ENCODE results near the gene TRAF1. TPM values are rescaled to one million over a fixed set of nuclear protein-coding genes. Genes with fewer than 3 reads are reported as not detected.

Gene TRAF1
- polyA plus RNA-seq, 1 donor from 2014 or later = 1.3 TPM

DNA sequence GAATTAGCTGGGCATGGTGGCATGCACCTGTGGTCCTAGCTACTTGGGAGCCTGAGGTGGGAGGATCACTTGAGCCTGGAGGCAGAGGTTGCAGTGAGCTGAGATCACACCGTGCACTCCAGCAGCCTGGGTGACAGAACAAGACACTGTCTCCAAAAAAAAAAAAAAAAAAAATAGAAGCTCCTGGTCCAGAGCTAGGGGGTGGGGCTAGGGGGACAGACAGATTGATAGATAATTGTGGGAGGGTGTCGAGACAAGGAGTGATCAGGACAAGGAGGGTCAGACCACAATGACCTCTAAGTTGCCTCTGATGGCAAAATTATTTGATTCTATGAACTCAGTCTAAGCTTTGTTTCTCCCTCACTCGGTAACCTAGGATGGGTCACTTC is 43.0 kb downstream of the TRAF1 start:
- peaks cover 13 to 19% (median 14%) of the 10 kb centered on the region in 3 donors for H3K4me1 Mint-ChIP-seq
- no peak overlapping the region for H3K27ac Mint-ChIP-seq
- H3K9me3 Mint-ChIP-seq = no peaks in the 10 kb centered on the region
- no peaks in the 10 kb centered on the region for H3K36me3 Mint-ChIP-seq
- H3K27me3 Mint-ChIP-seq = peaks cover 4% of the 10 kb centered on the region
- H3K4me3 Mint-ChIP-seq = no peak overlapping the region

DNA sequence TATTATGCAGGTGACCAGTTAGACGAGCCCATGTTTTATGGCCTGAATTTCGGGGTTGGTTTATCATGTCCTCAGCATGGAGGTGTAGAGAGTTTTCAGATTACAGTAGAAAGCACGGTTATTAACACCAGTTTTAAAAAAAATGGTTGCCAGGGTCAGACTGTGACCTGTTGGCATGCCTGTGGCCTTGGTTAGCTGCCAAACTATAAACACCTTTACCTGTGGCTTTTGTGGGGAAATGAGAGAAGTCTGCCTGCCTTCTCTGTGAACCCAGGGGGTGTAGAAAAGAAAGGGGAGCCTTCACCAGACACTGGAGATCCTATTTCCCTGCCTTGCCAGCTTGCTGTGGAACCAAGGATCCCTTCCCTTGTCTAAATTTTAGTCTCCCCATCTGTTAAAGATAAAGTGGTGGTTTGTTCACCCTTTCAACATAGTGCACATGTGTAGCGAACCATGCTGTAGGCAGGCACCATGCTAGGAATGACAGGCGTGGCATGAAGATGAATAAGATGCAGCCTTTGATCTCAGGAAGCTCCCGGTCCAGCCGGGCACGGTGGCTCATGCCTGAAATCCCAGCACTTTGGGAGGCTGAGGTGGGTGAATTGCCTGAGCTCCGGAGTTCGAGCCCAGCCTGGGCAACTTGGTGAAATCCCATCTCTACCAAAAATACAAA is 43.5 kb downstream of the TRAF1 start:
- peaks cover 4% of the 10 kb centered on the region for H3K27me3 Mint-ChIP-seq
- H3K27ac Mint-ChIP-seq = no peak overlapping the region
- no peaks in the 10 kb centered on the region for H3K36me3 Mint-ChIP-seq
- no peaks in the 10 kb centered on the region for H3K9me3 Mint-ChIP-seq
- H3K4me1 Mint-ChIP-seq = peaks cover 15 to 24% (median 20%) of the 10 kb centered on the region in 3 donors
- peak overlapping the region in 1 of 4 donors; percentile 49 for H3K4me3 Mint-ChIP-seq

DNA sequence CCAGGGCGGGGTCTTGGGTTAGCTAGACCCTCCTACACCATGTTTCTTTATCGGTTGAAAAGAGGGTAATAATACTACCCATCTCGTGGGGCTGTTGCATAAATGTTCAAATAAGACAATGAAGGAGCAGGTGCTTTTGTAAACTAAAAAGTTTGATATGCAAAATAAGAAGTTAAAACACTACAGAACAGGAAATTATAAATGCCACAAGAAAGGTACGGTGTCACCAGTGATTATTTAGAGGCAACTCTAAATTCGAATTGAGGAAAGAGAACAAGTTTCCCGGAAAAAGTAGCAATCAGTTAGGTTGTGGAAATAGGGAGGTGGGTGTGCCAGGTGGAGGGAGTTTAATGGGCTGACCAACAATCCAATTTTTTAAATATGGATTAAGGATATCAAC is 47.1 kb downstream of the TRAF1 start:
- Mint-ChIP-seq H3K27ac (peak overlapping the region in 2 of 3 donors; percentile 10 to 54), H3K4me1 (peaks cover 22 to 38% (median 28%) of the 10 kb centered on the region in 3 donors)

DNA sequence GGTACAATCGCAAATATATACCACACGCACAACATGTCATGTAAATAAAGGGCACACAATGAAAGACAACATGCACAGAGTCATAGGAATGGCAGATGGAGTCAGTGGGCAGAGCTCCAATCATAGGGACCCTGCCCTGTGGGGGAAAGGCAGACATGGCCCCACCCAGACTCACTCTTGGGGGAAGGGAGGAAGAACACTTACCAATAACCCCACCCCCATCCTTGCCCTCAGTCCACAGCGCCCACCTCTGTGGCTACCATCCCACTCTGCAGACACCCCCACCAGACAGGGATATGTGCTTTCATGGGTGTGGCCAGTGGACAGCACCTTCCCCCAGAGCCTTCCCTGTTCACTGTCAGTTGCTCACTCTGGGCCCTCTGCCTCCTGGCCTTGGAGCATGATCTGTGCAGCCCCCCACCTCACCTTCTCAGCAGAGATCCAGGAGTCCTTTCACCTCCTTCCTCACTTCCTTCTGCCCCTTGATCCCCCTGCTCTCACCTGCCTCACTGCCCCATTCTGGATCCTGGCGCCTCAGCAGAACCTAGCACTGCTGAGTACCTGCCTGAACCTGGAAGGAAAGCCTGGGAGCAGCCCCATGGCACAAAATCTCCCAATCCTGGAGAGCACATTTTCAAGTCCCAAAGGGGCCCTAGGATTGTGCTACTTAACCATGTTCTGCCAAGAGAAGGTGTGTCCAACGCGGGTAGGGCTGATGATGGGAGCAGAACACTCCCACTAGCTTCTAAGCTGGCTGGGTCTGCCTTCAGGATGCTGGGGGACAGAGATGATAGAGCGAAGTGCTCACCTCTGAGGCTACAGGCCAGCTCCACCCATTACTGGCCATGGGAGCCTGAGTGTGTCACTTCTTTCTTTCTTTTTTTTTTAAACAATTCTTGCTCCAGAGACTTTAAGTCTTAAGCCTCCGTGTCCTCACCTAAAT is 48.1 kb downstream of the TRAF1 start:
- Mint-ChIP-seq H3K4me3 (peak overlapping the region; percentile 85 to 98 (median 93)), H3K27me3 (peaks cover 4% of the 10 kb centered on the region), H3K27ac (peak overlapping the region in 2 of 3 donors; percentile 10 to 95), H3K4me1 (peaks cover 22 to 36% (median 31%) of the 10 kb centered on the region in 3 donors), H3K36me3 (no peaks in the 10 kb centered on the region), H3K9me3 (no peaks in the 10 kb centered on the region)

More for the DNA sequence above, 47.1 kb downstream of the TRAF1 start:
- H3K4me3 Mint-ChIP-seq = peak overlapping the region; percentile 2 to 83 (median 44)
- no peaks in the 10 kb centered on the region for H3K36me3 Mint-ChIP-seq
- H3K27me3 Mint-ChIP-seq = peaks cover 4% of the 10 kb centered on the region
- no peaks in the 10 kb centered on the region for H3K9me3 Mint-ChIP-seq

DNA sequence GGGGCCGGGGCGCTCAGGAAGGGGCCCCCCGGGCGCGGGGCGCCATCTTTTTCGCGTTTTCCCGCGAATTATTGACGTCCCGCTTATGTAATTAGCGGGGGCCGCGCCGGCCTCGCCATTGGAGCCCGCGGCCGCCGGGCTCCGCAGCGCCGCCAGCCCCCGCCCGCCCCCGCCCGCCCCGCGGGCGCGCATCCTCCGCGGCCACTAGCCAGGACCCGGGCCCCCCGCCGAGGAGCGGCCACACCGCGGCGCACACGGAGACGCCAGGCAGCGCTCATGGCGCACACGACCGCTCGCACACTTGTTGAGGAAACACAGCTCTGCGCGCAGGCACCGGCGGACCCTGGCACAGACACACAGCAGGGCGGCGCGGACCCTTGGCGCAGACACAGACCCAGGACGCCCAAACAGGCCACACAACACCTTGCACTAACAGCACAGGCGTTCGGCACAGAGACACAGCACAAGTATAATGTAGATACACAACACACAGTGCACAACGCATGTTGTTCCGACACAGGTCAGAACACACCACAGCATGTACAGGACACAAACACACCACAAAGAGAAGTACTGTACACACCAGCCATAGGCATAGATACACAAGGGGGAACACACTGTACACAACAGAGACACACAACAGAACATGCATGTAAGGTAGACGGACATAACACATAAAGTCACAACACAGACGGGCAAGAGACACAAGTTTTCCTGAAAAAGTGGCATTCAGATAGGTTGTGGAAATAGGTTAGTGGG is 49.1 kb downstream of the TRAF1 start:
- peaks cover 22 to 38% (median 31%) of the 10 kb centered on the region in 3 donors for H3K4me1 Mint-ChIP-seq
- H3K36me3 Mint-ChIP-seq = no peaks in the 10 kb centered on the region
- H3K9me3 Mint-ChIP-seq = no peaks in the 10 kb centered on the region
- H3K27ac Mint-ChIP-seq = peak overlapping the region; percentile 14 to 95 (median 52)
- H3K4me3 Mint-ChIP-seq = peak overlapping the region; percentile 85 to 98 (median 93)
- peaks cover 4% of the 10 kb centered on the region for H3K27me3 Mint-ChIP-seq

DNA sequence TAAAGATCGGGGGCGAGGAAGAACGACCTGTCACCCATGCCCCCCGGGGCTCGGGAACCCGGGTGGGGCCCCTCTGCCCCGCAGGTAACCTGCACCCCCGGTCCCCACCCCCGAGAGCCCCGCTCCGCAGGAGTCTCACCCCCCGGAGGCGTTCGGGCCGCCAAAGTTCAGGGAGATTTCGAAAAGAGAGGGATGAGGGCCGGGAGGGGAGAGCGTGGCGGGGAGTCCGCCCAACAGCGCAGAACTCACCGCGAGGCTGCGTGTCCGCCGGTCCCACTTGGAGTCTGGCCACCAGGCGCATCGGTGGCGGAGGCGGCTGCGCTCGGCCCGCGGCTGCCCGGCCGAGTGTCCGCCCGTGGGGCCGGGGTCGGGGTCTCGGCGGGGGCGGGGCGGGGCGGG is 49.8 kb downstream of the TRAF1 start, which contains the start of gene PHF19:
Gene PHF19 (minus strand): TSS at position 347 of the 399 bp plus-strand sequence. CDS start 2,447 bp downstream, outside the sequence.
- peaks cover 22 to 38% (median 32%) of the 10 kb centered on the region in 3 donors for H3K4me1 Mint-ChIP-seq

DNA sequence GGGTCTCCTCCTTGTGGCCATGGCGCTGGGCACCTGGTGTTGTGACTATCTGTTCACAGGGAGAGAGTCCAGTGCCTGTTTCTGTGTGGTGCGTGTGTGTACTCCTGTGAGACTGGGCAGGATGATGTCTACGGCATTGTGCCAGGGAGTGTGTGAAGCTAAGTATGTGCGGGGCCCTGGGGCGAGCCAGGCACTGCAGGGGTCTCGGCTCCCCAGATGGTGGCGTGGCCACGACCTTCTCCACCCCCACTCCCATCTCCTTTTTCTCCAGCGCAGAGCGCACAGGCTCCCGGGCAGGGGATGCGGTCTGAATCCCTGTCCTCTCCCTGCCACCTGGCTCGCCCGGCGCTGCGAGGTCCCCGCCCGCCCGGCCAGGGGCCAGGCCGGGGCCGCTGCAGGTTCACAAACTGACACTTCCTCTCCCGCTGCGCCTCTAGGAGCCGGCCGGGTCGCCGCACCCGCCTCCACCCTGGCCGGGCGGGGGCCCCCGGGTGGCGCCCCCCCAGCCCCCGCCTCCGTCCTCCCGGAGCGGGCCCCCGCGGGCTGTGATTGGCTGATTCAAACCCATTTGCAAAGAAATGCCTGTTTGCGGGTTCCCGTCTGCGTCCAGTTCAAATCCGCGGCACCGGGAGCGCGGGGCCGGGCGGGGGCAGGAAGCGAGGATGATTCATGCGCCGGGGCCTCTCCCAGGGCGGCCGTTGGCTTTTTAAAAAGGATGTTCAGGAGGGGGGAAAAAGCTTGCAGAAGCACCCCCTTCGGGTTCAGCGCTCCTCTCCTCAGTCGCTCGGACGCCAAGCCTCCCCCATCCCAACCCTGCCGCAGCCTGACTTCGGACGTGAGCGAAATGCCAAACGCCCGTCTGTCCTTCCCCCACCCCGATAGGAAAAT is 50.4 kb downstream of the TRAF1 start:
- H3K27me3 Mint-ChIP-seq = peaks cover 4% of the 10 kb centered on the region

More for the DNA sequence above, 49.8 kb downstream of the TRAF1 start, which contains the start of gene PHF19:
- H3K27ac Mint-ChIP-seq = peak within 1 kb of the TSS; percentile 58 to 95 (median 87)
- peaks cover 4% of the 10 kb centered on the region for H3K27me3 Mint-ChIP-seq
- no peaks in the 10 kb centered on the region for H3K36me3 Mint-ChIP-seq
- H3K9me3 Mint-ChIP-seq = no peaks in the 10 kb centered on the region
- H3K4me3 Mint-ChIP-seq = peak within 1 kb of the TSS; percentile 85 to 98 (median 93)

DNA sequence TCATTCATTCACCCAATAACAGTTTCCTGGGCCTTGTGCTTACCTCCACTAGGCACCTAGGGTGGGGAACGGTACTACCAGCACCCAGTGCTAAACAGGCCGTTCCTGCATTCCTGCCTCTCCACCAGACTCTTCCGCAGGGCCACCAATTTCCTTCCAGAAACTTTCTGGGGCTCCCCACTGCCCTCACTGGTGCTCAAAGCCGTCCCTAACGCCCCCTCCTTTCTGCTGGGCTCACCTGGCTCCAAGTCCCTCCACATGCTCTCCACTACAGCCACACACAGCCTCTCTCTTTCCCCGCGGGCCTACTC is 51.0 kb downstream of the TRAF1 start:
- H3K36me3 Mint-ChIP-seq = no peaks in the 10 kb centered on the region

More for the DNA sequence above, 50.4 kb downstream of the TRAF1 start:
- Mint-ChIP-seq H3K4me3 (peak overlapping the region; percentile 79 to 90 (median 85)), H3K27ac (peak overlapping the region; percentile 58 to 87 (median 82)), H3K9me3 (no peaks in the 10 kb centered on the region), H3K4me1 (peaks cover 22 to 38% (median 27%) of the 10 kb centered on the region in 3 donors), H3K36me3 (no peaks in the 10 kb centered on the region)

DNA sequence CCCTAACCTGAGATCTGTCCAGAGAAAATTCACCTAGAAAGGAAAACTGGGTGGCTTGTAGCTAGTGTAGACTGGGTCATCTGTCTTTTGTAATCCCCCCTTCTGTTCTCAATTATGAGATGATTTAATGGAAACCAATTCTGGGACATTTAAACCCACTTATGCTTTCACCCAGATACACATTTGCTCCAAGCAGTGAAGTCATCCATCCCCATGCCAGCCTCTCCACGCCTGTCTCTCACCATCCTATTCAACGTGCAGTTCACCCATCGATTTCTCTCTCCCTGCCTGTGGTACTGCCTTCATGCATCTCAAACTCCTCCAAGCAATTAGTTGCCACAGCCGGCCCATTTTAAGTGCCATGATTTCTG is 51.4 kb downstream of the TRAF1 start:
- Mint-ChIP-seq H3K4me3 (peak overlapping the region in 3 of 4 donors; percentile 73 to 82 (median 79)), H3K36me3 (no peaks in the 10 kb centered on the region), H3K4me1 (peaks cover 22 to 37% (median 27%) of the 10 kb centered on the region in 3 donors), H3K27ac (peak overlapping the region; percentile 0 to 87 (median 82)), H3K27me3 (peaks cover 4% of the 10 kb centered on the region), H3K9me3 (no peaks in the 10 kb centered on the region)

More for the DNA sequence above, 51.0 kb downstream of the TRAF1 start:
- peak overlapping the region; percentile 58 to 87 (median 82) for H3K27ac Mint-ChIP-seq
- H3K9me3 Mint-ChIP-seq = no peaks in the 10 kb centered on the region
- peak overlapping the region; percentile 20 to 82 (median 76) for H3K4me3 Mint-ChIP-seq
- peaks cover 4% of the 10 kb centered on the region for H3K27me3 Mint-ChIP-seq
- H3K4me1 Mint-ChIP-seq = peaks cover 22 to 37% (median 27%) of the 10 kb centered on the region in 3 donors

DNA sequence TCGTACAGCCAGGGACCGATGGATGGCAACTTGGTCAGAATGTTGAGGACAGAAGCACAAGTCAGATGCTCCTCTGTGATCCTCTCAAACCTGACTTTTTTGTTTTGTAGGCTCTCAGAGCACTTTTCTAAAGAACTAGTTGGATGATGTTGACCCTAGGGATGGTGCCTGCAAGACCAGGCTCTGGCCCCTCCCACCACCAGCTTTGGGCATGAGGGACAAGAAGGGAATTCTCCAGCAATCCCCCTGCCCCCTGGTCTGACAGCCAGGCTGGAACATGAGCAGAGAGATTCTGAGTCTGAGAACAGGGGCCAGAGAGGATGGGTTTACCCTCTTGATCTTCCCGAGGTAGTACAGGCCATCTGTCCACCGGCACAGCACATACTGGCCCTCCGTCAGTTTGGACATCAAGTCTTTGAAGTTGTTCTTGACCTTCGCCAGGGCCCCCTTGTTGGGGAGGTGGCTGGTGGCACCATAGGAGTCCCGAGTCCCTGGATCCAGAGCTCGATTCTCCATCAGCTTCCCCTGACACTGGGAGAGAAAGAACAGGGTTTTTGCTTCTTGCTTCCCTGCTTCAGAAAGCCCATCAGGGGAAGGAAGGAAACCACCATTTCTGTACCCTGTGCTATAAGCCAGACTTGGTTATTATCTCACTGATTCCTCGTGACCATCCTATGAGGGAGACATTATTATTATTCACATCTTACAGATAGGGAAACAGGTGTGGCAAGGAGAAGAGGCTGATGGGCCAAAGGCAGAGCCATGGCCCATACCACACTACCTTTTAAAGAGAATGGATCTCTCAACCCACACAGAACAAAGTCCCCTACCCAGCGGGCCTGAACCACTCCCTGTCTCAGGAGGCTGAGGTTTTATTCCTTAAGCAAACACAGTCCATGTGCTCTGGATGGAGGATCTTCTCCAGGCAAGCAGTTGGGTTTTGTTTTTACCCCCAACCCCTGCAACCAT is 52.1 kb downstream of the TRAF1 start:
- peaks cover 2% of the 10 kb centered on the region for H3K27me3 Mint-ChIP-seq
- peaks cover 18 to 32% (median 26%) of the 10 kb centered on the region in 3 donors for H3K4me1 Mint-ChIP-seq
- H3K36me3 Mint-ChIP-seq = no peaks in the 10 kb centered on the region
- peak overlapping the region in 2 of 4 donors; percentile 44 to 79 for H3K4me3 Mint-ChIP-seq
- peak overlapping the region; percentile 62 to 87 (median 76) for H3K27ac Mint-ChIP-seq
- no peaks in the 10 kb centered on the region for H3K9me3 Mint-ChIP-seq

DNA sequence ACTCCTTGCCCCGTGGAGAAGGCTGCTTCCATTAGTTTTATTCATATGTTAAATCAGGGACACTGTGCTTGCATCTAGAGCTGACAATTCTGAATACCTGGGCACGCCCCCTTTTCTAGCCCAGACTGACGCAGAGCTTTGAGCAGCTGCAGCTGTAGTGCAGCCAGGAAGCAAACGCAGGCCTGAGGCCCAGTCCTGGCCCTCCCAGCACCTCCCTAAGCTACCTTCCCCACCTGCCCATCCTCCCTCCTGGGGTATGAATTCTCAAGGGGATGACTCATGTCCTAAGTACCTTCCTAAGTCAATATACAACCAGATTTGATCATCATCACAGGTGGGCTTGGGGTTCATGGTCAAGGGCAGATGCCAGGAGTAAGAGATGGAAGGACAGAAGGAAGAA is 53.1 kb downstream of the TRAF1 start:
- H3K4me1 Mint-ChIP-seq = peaks cover 8 to 24% (median 19%) of the 10 kb centered on the region in 3 donors
- no peaks in the 10 kb centered on the region for H3K36me3 Mint-ChIP-seq
- no peaks in the 10 kb centered on the region for H3K27me3 Mint-ChIP-seq
- no peaks in the 10 kb centered on the region for H3K9me3 Mint-ChIP-seq
- peak overlapping the region in 2 of 3 donors; percentile 35 to 87 for H3K27ac Mint-ChIP-seq
- H3K4me3 Mint-ChIP-seq = peak overlapping the region in 1 of 4 donors; percentile 79

DNA sequence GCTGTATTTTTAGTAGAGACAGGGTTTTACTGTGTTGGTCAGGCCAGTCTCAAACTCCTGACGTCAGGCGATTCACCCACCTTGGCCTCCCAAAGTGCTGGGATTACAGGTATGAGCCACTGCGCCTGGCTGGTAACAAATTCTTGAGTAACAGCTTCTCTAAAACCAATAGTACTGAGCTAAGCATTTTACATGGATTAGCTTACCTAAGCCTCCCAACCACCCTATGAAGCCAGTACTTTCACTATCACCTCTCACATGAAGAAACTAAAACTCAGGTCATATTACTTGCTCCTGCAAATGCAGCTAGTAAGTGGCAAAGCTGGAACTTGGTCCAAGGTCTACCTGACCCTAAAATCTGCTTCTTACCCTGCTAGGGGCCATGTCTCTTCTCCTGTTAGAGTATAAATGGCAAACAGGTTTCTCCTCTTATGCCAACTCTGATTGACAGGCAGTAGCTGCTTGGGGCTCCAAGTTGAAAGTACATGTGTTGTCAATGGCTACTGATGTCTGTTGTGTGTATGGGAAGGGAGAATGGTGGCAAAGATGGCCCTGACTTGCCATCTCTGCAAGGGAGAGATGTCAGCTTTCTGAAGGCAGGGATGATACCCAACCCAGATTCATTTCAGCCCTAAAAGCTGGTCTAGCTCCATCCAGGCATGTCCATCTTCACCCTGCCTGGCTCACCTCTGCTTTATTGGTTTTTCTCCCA is 53.6 kb downstream of the TRAF1 start:
- peak overlapping the region in 1 of 3 donors; percentile 59 for H3K27ac Mint-ChIP-seq
- peak overlapping the region in 1 of 4 donors; percentile 79 for H3K4me3 Mint-ChIP-seq
- no peaks in the 10 kb centered on the region for H3K9me3 Mint-ChIP-seq
- peaks cover 8 to 21% (median 18%) of the 10 kb centered on the region in 3 donors for H3K4me1 Mint-ChIP-seq
- no peaks in the 10 kb centered on the region for H3K36me3 Mint-ChIP-seq
- no peaks in the 10 kb centered on the region for H3K27me3 Mint-ChIP-seq
